Osteocyte (in vitro differentiated cells): ENCODE data around the gene NBAS. TPM values are rescaled to one million over a fixed set of nuclear protein-coding genes. Genes with fewer than 3 reads are reported as not detected.
A peak's percentile ranks its signal among the peaks of the same experiment; 100 is the strongest.

Experiments used
- DNase-seq: peaks from one replicate; pipeline ENCODE4 v3.0.0; 2021; ENCODE audit warnings: mixed read lengths; ENCODE audit not compliant: unreplicated experiment; ENCODE audit errors: extremely low spot score
- H3K27ac Mint-ChIP-seq: one replicate; pipeline ENCODE4 v1.8.0; 2021; ENCODE audit warnings: mild to moderate bottlenecking, mixed read lengths; ENCODE audit not compliant: unreplicated experiment
- H3K27me3 Mint-ChIP-seq: one replicate; pipeline ENCODE4 v1.8.0; 2021; ENCODE audit warnings: mixed read lengths; ENCODE audit not compliant: unreplicated experiment
- H3K36me3 Mint-ChIP-seq: one replicate; pipeline ENCODE4 v1.8.0; 2021; ENCODE audit warnings: mixed read lengths; ENCODE audit not compliant: unreplicated experiment
- H3K4me1 Mint-ChIP-seq: one replicate; pipeline ENCODE4 v1.8.0; 2021; ENCODE audit warnings: mixed read lengths; ENCODE audit not compliant: unreplicated experiment
- H3K4me3 Mint-ChIP-seq: one replicate; pipeline ENCODE4 v1.8.0; 2021; ENCODE audit warnings: mild to moderate bottlenecking, moderate library complexity, mixed read lengths; ENCODE audit not compliant: unreplicated experiment
- H3K9me3 Mint-ChIP-seq: one replicate; pipeline ENCODE4 v1.8.0; 2021; ENCODE audit warnings: mixed read lengths; ENCODE audit not compliant: unreplicated experiment
- total RNA-seq: library from RNA; stranded (reverse); gene quantifications from 2 replicates; pipeline ENCODE4 v1.2.1, GENCODE V29; 2021
- TF ChIP-seq, protein P1 (sequence below): fragments of 200-600 bp; sonication (generic); IDR thresholded peaks from 2 replicates; pipeline ENCODE4 v1.5.0; 2021; ENCODE audit warnings: antibody characterized with exemption, mild to moderate bottlenecking, moderate library complexity

NBAS gene
- total RNA-seq, 1 donor from 2014 or later = 43.6 TPM

GRCh38 chr2:15565392-15565791 is 4.3 kb upstream of the NBAS start:
- Mint-ChIP-seq H3K27me3 (peaks cover 27% of the 10 kb centered on the region), H3K27ac (no peak overlapping the region), H3K9me3 (no peaks in the 10 kb centered on the region), H3K4me3 (no peak overlapping the region), H3K4me1 (peaks cover 12% of the 10 kb centered on the region), H3K36me3 (no peaks in the 10 kb centered on the region)
- DNase-seq = no peak
- TF ChIP-seq, protein P1, sequence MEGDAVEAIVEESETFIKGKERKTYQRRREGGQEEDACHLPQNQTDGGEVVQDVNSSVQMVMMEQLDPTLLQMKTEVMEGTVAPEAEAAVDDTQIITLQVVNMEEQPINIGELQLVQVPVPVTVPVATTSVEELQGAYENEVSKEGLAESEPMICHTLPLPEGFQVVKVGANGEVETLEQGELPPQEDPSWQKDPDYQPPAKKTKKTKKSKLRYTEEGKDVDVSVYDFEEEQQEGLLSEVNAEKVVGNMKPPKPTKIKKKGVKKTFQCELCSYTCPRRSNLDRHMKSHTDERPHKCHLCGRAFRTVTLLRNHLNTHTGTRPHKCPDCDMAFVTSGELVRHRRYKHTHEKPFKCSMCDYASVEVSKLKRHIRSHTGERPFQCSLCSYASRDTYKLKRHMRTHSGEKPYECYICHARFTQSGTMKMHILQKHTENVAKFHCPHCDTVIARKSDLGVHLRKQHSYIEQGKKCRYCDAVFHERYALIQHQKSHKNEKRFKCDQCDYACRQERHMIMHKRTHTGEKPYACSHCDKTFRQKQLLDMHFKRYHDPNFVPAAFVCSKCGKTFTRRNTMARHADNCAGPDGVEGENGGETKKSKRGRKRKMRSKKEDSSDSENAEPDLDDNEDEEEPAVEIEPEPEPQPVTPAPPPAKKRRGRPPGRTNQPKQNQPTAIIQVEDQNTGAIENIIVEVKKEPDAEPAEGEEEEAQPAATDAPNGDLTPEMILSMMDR = no peak

DNA sequence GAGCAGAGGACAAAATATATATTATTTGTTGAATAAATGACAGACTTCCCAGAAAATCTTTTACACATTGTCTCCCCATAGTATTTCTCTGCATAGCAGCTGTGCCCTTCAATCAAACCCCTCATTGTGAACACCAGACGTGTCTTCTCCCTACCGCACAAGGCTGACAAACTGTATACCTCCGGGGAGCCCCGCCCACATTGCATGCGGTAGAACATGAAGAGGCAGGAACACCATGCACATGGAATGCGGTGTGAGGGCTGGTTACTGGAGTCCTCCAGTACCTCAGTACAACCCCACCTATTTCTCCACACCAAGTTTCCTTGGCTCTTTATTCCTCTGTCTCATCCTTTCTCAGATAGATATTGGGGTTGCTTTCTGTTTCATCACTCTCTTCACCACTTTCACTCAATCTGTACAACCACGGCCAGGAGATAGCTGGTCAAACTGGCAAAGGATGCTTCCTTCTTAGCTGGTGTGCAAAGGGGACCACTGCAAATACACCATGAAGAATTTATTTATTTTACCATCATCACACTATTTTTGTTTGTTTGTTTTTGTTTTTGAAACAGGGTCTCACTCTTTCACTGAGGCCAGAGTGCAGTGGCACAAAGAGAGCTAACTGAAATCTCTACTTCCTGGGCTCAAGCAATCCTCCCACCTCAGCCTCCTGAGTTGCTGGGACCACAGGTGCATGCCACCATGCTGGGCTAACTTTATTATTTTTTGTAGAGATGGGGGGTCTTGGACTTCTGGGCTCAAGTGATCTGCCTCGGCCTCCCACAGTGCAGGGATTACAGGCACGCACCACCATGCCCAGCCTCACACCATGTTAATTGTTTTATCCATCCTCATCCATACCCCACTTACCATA is 2.3 kb upstream of the NBAS start:
- no peak overlapping the region for H3K4me3 Mint-ChIP-seq
- no peak overlapping the region for H3K27ac Mint-ChIP-seq
- no peaks in the 10 kb centered on the region for H3K36me3 Mint-ChIP-seq
- TF ChIP-seq, protein P1 = no peak
- no peaks in the 10 kb centered on the region for H3K9me3 Mint-ChIP-seq
- peaks cover 19% of the 10 kb centered on the region for H3K27me3 Mint-ChIP-seq
- H3K4me1 Mint-ChIP-seq = peaks cover 25% of the 10 kb centered on the region
- DNase-seq = no peak

GRCh38 chr2:15562354-15563031 is 1.4 kb upstream of the NBAS start:
- peaks cover 13% of the 10 kb centered on the region for H3K27me3 Mint-ChIP-seq
- no peak for DNase-seq

DNA sequence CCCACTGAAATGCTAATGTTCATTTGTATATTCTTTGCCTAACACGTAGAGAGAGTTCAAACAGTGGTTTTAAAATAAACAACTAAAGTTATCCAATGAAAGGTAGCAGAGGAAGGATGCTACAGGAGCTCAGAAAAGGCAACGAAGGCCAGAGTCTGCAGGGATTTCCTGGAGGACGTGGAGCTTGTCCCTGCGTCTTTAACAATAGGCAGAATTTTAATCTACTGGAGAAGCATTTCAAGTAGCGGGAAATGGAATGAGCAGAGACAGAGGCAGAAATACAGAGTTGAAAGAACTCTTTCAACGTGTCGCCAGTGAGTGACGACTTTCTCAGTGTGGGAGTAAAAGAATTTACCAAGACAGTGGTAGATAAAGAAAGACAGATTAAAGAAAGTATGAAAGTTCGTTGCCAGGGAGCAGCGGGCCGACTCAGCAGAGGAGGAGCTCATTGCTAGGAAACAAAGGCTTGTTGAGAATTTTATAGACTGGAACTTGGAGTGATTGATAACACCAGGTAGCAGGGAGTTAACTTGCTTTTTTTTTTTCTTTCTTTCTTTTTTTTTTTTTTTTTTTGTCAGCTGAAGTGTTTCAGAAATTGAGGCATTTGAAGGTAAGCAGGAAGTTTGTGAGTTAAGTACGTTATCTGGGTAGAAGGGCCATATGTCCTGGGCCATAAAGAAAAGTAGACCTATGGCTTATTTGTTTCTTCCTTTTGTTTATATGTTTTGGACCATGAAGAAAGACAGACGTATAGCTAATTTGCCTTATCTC is 625 bp upstream of the NBAS start:
- Mint-ChIP-seq H3K4me1 (peaks cover 25% of the 10 kb centered on the region), H3K27ac (peak overlapping the region; percentile 99), H3K4me3 (peak overlapping the region; percentile 99), H3K9me3 (no peaks in the 10 kb centered on the region), H3K36me3 (no peaks in the 10 kb centered on the region), H3K27me3 (peaks cover 12% of the 10 kb centered on the region)
- TF ChIP-seq, protein P1 = no peak
- no peak for DNase-seq

More at GRCh38 chr2:15562354-15563031, 1.4 kb upstream of the NBAS start:
- Mint-ChIP-seq H3K36me3 (no peaks in the 10 kb centered on the region), H3K9me3 (no peaks in the 10 kb centered on the region), H3K4me1 (peaks cover 25% of the 10 kb centered on the region), H3K27ac (peak overlapping the region; percentile 99), H3K4me3 (no peak overlapping the region)
- TF ChIP-seq, protein P1 = no peak
